GM18867 (cell line): ENCODE data around the gene SARDH.

Experiments
- ATAC-seq: cut with Tn5 transposase; IDR thresholded peaks from one replicate; pipeline ENCODE4 v1.9.1; 2021; ENCODE audit warnings: mild to moderate bottlenecking, moderate library complexity; ENCODE audit not compliant: unreplicated experiment

Gene SARDH

DNA sequence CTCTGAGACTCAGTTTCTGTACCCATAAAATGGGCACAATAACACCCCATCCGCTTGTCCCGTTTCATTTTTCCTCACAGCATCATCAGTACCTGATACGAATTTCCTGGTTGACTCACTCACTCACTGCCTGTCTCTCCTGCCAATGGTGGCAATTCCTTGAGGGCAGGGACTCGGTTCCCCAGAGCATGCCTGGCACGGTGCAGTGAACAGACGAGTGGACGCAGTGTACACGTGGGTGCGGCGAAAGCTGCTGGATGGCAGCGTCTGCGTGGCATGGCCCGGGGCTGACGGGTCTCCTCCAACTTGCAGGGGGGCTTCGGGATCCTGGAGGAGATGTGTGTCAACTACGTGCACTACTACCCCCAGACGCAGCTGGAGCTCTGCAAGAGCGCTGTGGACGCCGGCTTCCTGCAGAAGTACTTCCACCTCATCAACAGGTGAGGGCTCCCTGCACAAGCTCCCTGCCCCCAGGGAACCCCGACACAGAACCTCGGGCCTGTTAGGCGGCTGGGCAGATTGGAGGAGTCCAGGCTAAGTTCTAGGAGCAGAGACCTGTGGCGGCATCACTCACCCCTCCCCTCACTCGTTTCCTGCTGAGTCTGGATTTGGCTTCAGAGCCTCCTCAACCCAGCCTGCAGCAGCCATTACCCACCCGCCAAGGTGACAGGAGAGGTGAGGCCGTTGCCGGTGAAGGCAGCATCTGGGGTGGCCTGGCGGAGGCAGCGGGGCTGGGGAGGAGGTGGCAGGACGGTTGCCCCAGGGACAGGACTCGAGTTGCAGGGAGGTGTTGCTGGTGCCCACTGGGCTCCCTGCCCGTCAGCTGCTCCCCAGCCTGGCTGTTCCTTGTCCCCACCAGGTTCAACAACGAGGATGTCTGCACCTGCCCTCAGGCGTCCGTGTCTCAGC, 81.7 kb downstream of the SARDH start:
- ATAC-seq: no peak

DNA sequence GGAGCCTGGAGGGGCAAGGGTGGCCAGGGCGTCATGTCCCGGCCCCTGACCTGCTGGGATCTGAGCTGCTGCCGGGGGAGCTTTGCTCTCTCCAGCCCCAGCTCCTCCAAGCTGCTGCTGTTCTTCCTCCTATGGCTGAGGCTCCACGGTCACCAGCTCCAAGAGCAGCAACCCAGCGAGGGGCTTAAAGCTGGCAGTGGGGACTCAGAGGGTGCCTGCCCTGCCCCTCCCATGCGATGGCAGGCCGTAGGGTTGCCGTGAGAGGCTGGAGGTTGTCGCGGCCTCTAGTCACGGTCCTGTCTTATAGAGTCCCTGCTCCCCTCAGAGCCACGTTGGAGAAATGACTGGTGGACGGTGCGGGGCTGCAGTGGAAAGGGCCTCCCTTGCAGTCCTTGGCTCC, 82.5 kb downstream of the SARDH start:
- ATAC-seq: no peak

DNA sequence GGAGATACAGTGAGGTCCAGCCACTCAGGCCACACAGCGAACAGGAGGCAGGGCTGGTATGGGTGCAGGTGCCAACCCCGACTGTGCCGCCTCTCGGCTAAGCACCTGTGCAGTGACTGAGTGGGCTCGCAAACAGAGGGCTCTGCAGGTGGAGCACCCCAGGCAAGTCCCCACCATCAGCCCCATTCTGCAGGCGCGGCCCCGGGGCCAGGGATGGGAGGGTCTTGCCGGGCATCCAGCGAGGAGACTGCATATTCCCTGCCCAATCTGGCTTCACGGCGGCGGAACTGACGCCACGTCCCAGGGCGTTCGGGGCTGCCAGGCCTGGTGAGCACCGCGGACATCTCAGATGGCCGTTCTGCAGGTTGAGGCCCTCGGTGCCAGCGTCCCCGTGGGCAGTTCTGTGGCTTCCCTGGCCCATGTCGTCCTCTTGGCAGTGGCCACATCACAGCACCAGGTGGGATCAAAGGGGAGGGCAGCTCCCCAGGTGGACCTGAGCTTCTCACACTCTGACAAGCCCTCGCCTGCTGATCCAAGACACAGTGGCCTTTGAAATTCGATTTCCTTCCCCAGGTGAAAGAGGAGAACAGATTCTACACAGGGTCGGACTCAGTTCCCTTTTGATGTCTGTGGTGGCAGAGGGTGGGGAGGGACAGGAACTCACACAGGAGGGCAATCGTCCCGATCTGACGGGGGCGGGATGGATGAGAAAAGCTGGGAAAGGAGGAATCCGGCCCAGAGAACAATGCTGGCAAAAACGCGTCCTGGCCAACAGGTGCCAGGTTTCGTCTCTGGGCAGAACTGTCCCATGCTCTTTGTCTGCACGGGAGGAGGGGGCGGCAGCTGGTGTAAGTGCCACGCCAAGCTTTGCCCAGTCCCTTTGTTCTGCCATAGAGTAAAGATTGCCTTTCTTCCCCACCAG, 83.2 kb downstream of the SARDH start:
- ATAC-seq: no peak

DNA sequence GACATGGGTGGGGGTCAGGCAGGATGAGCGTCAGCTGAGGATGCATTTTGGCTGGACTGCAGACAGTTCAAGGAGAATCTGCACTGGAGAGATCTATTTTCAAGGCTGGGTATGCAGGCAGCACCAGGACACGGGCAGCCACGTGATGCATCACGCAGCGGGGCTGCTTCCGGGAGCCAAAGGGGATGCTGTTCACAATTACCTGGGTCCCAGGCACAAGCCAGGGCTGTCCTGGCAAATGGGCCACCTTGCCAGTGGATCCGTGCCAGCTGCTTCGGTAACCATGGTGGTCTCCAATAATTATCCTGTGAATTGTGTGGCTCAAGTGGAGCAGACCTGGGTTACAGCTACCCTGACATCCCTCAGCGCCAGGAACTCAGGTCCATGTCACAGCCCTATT, 84.5 kb downstream of the SARDH start:
- no peak for ATAC-seq

DNA sequence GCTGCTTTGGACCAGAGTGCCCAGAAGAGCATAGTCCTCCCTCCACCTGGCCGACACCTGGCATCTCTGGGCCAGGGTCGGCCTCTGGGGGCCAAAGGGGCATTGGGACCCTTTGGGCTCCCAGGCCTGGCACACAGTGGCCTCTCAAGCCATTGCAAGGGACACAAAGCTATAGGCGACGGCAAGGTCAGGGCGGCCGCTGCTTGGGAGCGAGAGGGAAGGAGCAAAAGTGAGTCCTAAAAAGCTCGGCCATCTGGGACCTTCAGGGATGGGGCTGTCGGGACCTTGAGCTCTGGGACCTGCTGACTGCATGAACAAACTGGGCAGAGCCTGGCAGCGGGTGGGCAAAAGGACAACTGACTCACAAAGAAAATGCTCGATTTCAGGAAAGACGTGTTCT, 88.1 kb downstream of the SARDH start:
- ATAC-seq: no peak

DNA sequence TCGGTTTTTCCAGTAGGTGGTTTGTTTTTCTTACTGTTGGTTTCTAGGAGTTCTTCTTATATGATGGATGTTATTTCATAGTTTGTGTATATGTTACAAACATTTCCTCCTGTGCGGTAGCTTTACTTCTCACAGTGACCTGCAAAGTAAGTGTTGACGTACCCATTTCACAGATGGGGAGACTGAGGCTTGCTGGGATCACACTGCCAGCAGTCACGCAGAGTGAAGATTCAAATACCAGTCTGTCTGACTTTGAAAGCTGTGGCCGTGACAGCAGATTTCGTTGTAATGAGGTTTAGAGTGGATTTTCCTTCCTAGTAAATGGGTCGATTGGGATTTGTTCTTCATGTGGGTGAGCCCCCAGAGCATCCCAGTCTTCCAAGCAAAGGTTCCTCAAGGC, 89.0 kb downstream of the SARDH start:
- no peak for ATAC-seq

DNA sequence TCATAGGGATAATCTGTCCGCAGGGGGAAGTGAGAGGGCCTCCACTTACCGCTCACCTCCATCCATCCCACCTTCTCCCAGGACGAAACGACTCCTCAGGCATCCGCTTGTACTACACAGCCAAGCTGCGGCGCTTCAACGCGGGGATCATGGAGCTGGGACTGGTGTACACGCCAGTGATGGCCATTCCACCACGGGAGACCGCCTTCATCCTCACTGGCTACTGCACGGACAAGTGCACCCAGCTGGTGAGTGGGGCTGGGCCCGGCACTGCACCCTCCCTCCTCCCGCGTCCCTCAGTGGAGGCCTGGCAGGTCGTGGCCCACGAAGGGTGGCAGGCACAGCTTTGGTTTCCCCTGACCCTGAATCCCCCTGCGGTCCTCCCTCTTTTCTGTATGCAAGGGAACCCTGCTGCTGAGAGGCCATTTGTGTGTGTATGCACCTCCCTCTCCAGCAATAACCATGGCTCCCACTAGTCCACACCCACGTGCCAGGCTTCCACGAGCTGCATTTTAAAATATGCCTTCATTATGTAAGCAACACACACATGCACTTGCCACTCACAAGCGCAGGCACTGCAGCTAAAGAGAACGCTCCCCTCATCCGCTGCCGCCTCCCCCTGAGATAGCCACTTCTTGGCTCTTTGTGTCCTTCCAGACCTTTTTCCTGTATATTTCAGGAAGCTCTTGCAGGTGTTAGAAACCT, 90.2 kb downstream of the SARDH start:
- no peak for ATAC-seq

DNA sequence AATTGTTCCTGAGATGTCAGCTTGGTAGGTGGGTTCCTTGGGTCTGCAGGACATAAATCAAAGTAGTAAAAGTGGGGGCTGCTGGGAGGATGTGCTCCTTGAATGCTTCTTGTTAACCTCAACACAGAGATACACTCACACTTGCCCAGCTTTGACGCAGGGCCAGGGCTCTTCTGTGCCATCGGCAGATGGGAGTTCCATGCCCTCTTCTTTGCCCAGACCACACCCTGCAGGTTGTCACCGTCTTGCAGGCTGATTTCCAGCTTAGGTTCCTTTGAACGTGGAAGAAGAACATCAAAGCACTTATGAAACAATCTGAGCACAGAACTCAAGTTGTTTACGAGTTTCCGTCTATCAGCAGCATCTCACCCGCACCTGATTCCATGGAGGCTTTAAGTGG, 91.0 kb downstream of the SARDH start:
- ATAC-seq: no peak

DNA sequence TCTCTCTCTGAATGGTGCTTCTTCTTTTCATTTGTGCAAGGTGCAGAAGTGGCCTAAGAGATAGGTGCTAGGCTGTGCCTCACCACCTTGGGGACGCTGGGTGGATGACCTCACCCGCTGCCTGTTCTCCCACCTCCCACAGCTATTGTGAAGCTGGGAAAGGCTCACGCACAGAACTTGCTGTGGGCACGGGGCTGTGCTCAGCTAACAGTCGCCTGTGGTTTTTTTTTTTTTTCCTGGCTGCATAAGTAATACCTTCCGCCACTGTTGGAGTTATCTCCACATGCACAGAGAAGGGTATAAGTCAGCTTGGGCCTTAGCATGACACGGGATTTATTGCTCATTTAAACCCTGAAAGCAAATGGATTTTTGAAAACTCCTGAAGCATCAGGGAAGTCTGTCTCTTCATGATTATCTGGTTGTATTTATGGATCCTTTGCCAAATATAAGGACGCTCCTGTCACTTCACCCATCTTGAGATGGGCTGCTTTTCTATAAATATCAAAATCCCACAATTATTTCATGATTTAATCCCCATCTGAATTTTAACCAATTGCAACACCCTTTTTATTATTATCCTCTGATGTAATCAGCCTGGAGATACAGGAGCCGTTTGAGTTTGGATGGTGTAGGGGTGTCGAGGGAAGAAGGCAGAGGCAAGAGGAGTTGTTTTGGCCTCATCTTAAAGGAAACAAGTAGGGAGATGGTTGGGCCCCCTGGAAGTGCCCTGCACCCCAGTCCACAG, 93.0 kb downstream of the SARDH start:
- no peak for ATAC-seq

DNA sequence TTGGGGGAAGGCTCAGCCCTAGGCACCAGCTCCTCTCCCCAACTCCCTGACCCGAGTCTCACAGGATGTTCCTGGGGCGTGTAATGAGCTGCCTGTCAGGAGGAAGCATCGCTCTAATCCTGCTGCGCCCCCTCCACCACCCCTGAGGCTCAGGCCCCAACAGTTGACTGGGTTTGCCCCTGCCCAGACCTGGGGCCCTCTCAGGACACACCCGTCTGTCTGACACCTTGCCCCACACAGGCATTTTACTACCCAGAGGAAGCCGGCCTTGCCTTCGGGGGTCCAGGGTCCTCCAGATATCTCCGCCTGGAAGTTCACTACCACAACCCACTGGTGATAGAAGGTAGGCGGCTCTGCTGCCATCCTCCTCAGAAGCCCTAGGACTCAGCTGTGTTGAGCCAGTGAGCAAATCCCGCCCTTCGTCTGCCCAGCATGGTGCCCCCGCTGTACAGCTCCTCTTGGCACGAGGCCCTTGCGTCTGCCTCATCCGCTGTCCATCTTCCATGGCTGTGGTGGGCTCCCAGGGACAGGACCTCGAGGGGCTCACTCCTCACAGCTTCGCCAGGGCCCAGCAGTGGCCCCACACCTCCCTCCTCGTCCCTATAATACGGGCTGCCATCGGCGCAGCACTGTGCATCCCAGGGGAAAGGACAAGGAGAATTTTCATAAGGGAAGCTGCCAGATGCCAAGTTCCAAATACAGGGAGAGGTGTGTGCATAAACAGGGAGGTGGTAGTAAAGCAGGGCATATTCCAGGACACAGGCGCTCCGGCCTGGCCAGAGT, 94.0 kb downstream of the SARDH start:
- no peak for ATAC-seq

DNA sequence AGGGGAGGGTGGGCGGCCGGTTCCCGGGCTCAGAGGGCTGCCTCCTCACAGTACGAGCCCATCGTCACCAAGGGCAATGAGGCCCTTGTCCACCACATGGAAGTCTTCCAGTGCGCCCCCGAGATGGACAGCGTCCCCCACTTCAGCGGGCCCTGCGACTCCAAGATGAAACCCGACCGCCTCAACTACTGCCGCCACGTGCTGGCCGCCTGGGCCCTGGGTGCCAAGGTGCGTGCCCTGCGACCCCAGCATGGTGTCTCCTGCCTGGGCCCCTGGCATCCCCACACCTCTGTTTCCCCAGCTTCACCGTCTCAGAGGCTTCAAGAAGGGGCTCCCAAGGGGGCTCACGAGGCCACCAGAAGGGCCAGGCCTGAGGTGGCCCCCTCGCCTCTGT, 94.8 kb downstream of the SARDH start:
- ATAC-seq: no peak

DNA sequence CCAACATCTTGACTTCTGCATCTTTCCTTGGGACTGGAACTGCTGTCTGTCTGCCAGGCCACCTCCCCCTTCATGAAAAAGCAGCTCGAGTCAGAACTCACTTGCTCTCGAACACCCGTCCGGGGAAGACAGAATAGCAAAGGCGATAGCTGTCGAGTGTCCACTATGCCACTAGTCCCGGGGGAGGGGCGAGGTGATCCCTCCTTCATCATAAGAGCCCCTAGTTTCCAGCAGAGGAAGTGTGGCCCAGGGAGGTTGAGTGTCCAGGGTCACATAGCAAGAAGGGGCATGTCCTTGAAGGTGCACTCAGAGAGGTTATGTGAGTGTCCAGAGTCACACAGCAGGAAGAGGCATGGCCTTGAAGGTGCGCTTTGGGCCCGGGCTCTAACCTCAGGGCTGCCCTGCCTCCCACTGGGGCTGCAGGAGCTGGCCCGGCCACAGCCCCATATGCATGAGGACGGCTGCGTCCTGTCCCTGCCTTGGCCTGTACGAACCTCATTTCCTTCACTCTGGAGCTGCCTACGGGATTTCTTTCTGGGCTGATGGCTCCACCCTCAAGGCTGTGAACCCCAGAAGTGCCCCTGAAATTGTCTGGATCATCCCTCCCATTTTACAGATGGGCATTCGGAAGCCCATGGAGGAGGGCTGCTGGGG, 95.3 kb downstream of the SARDH start:
- ATAC-seq: no peak

DNA sequence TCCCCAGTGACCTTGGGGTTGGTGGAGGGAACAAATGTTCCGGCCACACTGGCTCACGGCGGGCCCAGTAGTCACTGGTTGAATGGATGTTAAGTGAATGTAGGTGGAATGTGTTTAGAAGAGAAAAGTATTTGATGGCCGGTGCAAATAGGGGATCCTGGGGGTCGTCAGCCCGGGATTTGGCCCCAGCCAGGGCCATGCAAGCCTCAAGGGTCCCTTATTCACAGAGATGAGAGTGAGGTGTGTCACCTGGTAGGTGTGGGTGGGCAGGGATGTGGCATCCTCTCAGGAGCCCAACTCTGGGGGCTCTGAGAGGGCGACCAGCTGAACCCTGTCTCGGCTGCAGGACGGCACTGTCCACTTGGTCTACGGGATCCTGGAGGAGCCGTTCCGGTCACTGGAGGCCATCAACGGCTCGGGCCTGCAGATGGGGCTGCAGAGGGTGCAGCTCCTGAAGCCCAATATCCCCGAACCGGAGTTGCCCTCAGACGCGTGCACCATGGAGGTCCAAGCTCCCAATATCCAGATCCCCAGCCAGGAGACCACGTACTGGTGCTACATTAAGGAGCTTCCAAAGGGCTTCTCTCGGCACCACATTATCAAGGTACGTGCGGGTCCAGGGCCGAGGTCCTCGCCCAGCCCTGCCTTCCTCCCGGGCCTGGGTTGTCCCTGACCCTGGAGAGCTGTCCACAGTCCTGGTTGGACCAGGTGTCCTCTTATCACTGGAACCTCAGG, 96.1 kb downstream of the SARDH start:
- no peak for ATAC-seq

DNA sequence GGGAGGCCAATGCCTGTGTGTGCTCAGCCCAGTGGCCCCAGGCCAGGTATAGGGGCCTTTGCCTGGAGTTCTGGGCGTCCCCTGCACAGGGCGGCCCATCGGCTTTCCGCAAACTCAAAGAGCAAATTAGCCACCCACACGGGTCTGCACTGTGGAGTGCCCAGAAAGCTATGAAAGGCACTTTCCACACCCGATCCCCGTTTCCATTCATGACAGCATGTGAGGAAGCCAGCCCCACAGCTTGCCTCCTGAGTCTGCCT, 96.8 kb downstream of the SARDH start:
- ATAC-seq: no peak

DNA sequence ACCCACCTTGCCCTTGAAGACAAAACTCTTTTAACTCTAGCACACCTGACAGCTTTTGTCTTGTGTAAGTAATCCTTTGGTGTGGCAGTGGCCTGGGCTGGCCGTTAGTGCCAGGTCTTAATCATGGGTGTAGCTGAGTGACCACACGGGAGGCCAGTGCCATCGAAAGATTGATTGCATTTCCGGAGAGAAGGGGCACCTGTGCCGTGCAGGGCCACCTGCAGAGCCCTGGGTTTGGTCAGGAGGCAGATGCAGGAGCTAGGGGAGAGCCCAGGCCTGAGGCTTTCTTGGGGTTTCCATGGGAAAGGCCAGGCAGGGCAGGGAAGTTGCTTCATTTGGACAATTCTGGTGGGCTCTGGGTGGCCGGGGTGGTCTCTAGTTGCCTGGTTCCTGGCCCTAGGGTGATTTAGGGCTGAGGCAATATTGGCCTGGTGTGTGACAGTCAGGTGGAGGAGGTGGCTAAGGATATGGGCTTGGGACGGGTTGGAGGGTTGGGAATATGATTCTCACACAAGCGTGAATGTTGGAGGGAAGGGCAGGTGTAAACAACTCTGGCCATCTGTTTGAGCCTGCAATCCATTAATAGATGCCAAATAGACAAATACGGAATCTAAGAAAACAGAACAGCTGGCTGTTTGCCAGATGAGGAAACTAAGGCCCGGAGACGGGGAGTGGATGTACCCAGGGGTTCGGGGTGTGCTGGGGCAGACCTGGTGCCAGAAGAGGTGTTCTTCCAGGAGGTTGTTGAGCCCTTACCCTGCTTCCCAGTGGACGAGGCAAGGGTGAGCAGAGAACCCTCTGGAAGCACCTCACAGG, 97.4 kb downstream of the SARDH start:
- ATAC-seq: no peak

DNA sequence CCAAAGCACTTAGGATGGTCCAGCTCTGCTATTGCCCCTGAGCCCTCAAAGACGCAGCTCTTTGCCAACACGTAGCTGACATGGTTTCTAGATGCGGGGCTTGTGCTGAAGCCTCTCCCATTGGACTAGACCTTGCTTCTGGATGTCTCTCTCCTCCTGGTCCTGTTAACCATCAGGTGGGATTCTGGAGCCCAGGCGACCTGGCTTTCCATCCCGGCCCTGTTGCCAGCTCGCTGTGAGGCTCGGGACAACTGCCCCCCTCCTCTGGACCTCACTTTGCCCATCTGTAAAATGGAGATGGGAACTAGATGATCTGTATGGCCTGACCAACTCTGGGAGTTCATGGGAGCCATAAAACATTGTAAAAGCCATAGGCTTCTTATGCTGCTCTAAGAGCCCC, 98.0 kb downstream of the SARDH start:
- no peak for ATAC-seq

DNA sequence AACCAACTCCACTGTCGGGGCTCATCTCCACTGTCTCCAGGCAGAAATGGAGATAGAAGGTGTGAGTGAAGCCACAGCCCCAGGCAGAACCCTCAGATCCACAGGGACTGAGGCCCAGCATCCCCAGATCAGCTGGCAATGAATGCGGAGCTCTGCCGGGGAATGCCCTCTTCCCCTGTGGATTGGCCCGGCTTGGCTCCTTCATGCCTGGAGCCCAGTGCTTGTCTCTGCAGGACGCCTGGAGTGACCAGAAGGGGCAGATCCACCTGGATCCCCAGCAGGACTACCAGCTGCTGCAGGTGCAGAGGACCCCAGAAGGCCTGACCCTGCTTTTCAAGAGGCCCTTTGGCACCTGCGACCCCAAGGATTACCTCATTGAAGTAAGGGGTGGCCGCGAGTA, 98.5 kb downstream of the SARDH start:
- no peak for ATAC-seq

DNA sequence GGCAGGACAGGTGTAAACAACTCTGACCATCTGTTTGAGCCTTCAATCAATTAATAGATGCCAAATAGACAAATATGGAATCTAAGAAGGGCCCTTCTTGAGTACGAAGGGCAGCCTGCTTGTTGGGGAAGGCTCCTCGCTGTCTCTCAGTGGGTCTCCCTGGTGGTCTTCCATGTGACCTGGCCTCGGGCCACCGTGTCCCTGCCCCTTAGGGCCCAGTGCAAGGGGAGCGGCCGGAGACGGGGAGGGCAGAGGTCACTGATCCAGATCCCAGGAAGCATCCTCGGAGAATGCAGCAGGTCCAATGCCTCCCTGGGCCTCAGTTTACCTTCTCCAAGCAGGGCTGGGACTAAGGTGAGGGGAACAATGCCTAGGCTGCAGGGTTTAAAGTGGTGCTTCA, 99.4 kb downstream of the SARDH start:
- ATAC-seq: no peak
